C4-2B (cell line): ENCODE results near the gene RMP24.

ENCODE experiments used
- ZFX ChIP-seq: fragments of 450-650 bp; IDR thresholded peaks from 2 replicates; pipeline ENCODE4 v1.6.1; 2017
- TF ChIP-seq, protein P1 (sequence below): fragments of 450-650 bp; conservative IDR thresholded peaks from 2 replicates; pipeline ENCODE4 v1.5.1; 2017; ENCODE audit warnings: mild to moderate bottlenecking

DNA sequence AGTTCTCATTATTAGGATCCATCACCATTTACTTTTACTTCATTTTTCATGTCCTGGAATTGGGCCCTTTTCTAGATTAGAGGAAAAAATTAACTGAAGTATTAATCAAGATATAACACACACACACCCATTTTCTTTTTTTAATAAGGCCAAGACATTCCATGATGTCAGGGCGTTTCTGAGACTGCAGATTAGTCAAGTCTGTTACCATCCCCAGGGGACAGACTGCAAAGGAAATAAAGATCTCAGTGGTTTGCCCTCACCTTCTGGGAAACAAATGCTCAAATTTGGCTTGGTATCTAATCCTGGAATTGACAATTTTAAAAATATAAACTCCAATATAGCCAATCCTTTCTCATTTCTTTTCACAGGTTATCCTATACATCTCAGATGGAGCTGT, 27.4 kb downstream of the RMP24 start:
- TF ChIP-seq, protein P1, sequence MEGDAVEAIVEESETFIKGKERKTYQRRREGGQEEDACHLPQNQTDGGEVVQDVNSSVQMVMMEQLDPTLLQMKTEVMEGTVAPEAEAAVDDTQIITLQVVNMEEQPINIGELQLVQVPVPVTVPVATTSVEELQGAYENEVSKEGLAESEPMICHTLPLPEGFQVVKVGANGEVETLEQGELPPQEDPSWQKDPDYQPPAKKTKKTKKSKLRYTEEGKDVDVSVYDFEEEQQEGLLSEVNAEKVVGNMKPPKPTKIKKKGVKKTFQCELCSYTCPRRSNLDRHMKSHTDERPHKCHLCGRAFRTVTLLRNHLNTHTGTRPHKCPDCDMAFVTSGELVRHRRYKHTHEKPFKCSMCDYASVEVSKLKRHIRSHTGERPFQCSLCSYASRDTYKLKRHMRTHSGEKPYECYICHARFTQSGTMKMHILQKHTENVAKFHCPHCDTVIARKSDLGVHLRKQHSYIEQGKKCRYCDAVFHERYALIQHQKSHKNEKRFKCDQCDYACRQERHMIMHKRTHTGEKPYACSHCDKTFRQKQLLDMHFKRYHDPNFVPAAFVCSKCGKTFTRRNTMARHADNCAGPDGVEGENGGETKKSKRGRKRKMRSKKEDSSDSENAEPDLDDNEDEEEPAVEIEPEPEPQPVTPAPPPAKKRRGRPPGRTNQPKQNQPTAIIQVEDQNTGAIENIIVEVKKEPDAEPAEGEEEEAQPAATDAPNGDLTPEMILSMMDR = no peak
- TF ChIP-seq ZFX = no peak
